ENCODE data around the gene SLC35F5. TPM values are rescaled to one million over a fixed set of nuclear protein-coding genes. Genes with fewer than 3 reads are reported as not detected.

SLC35F5 gene
- total RNA-seq, 2 experiments from 2014 or later = 18.3 to 19.2 TPM

DNA sequence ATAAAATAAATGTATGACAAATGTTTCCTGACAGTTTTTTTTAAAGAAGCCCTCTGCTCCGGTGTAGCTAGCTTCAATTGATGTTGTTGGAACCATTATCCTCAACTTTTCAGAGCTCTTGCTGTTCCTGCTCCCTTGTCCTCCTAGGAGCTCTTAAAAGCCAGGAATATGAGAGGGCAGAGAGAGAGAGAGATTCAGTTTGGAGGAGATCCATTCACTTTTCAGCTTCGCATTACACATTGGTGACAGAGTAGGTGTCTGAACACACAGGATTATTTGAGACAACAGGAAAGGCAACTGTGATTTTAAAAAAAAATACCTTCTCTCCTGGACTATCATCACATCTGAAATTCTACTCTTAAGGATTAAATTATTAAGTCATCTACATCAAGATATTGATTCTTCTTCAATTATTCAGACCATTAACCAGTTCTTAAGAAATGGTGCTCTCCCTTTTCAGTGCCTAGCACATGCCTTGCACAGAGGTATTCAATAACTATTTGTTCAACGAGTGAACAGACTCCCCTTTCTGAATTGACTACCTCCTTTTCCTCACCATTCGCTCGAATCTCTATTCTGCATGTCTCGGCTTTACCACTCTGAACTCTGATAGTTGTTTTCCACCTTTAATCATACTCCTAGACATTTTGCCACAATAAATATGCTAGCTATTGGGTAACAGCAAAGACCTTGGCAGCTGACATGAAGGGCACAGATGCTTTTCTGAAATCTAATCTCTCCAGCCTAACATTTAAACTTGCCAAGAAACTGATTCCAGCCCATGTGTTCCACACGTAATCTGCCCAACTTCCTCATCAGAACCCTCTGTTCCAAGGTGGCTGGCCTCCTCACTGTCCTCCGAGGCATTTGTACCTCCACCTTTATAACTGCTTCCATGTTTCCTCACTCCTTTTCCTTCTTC is 28.6 kb upstream of the SLC35F5 start:
- intact Hi-C loops (cut with DNase I, micrococcal nuclease) = no loop called here
- Mint-ChIP-seq H3K4me1 (ENCODE audit: low read depth) (no peaks in the 10 kb centered on the region), H3K4me3 (no peak overlapping the region), H3K27me3 (no peaks in the 10 kb centered on the region), H3K27ac (no peak overlapping the region), H3K9me3 (no peaks in the 10 kb centered on the region), H3K36me3 (ENCODE audit: low read depth) (no peaks in the 10 kb centered on the region)
- no peaks in the 10 kb centered on the region for H3K9me3 ChIP-seq (ENCODE audit: control insufficient read depth in 1 of 2, insufficient read depth in 1 of 2, low read length in 2 of 2)
- POLR2A ChIA-PET = no interaction called here
- no peaks in the 10 kb centered on the region for H3K27me3 ChIP-seq (ENCODE audit: control insufficient read depth in 1 of 2, insufficient read depth in 2 of 2, low read length in 2 of 2)
- no peak overlapping the region for H3K4me3 ChIP-seq (ENCODE audit: low read length)
- CTCF ChIA-PET = no interaction called here
- H3K27ac ChIP-seq (ENCODE audit: low read depth in 1 of 2, low read length in 2 of 2) = no peak overlapping the region
- H3K4me1 ChIP-seq (ENCODE audit: insufficient read depth, low read length) = no peaks in the 10 kb centered on the region
- no peak for DNase-seq
- no peak for ATAC-seq (ENCODE audit: poor library complexity)
- H3K36me3 ChIP-seq (ENCODE audit: insufficient read depth, low read length) = no peaks in the 10 kb centered on the region
- TF ChIP-seq, protein P1, sequence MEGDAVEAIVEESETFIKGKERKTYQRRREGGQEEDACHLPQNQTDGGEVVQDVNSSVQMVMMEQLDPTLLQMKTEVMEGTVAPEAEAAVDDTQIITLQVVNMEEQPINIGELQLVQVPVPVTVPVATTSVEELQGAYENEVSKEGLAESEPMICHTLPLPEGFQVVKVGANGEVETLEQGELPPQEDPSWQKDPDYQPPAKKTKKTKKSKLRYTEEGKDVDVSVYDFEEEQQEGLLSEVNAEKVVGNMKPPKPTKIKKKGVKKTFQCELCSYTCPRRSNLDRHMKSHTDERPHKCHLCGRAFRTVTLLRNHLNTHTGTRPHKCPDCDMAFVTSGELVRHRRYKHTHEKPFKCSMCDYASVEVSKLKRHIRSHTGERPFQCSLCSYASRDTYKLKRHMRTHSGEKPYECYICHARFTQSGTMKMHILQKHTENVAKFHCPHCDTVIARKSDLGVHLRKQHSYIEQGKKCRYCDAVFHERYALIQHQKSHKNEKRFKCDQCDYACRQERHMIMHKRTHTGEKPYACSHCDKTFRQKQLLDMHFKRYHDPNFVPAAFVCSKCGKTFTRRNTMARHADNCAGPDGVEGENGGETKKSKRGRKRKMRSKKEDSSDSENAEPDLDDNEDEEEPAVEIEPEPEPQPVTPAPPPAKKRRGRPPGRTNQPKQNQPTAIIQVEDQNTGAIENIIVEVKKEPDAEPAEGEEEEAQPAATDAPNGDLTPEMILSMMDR (IDR thresholded peaks at IDR 0.05) = no peak

- ChIA-PET POLR2A (no interaction called here), CTCF (no interaction called here)
- Mint-ChIP-seq H3K36me3 (ENCODE audit: low read depth) (no peaks in the 10 kb centered on the region), H3K27me3 (no peaks in the 10 kb centered on the region), H3K9me3 (no peaks in the 10 kb centered on the region), H3K27ac (no peak overlapping the region), H3K4me3 (no peak overlapping the region), H3K4me1 (ENCODE audit: low read depth) (no peaks in the 10 kb centered on the region)
- DNase-seq (no peak), ATAC-seq (ENCODE audit: poor library complexity) (no peak)
- TF ChIP-seq, protein P1 (IDR thresholded peaks at IDR 0.05) = no peak
- H3K36me3 ChIP-seq (ENCODE audit: insufficient read depth, low read length) = no peaks in the 10 kb centered on the region
- H3K27me3 ChIP-seq (ENCODE audit: control insufficient read depth in 1 of 2, insufficient read depth in 2 of 2, low read length in 2 of 2) = no peaks in the 10 kb centered on the region
- no peaks in the 10 kb centered on the region for H3K4me1 ChIP-seq (ENCODE audit: insufficient read depth, low read length)
- no peak overlapping the region for H3K4me3 ChIP-seq (ENCODE audit: low read length)
- intact Hi-C loops (cut with DNase I, micrococcal nuclease) = no loop called here
- H3K27ac ChIP-seq (ENCODE audit: low read depth in 1 of 2, low read length in 2 of 2) = no peak overlapping the region
- H3K9me3 ChIP-seq (ENCODE audit: control insufficient read depth in 1 of 2, insufficient read depth in 1 of 2, low read length in 2 of 2) = no peaks in the 10 kb centered on the region
Observed at GRCh38 chr2:113780472-113780871, 24.0 kb upstream of the SLC35F5 start.

GRCh38 chr2:113777371-113777770 is 20.9 kb upstream of the SLC35F5 start:
- H3K4me3 ChIP-seq (ENCODE audit: low read length) = no peak overlapping the region
- no peaks in the 10 kb centered on the region for H3K27me3 ChIP-seq (ENCODE audit: control insufficient read depth in 1 of 2, insufficient read depth in 2 of 2, low read length in 2 of 2)
- no peaks in the 10 kb centered on the region for H3K9me3 ChIP-seq (ENCODE audit: control insufficient read depth in 1 of 2, insufficient read depth in 1 of 2, low read length in 2 of 2)
- no peaks in the 10 kb centered on the region for H3K36me3 ChIP-seq (ENCODE audit: insufficient read depth, low read length)
- ChIA-PET POLR2A (no interaction called here), CTCF (no interaction called here)
- Mint-ChIP-seq H3K4me1 (ENCODE audit: low read depth) (no peaks in the 10 kb centered on the region), H3K9me3 (no peaks in the 10 kb centered on the region), H3K36me3 (ENCODE audit: low read depth) (no peaks in the 10 kb centered on the region), H3K4me3 (no peak overlapping the region), H3K27me3 (no peaks in the 10 kb centered on the region), H3K27ac (no peak overlapping the region)
- no peak overlapping the region for H3K27ac ChIP-seq (ENCODE audit: low read depth in 1 of 2, low read length in 2 of 2)
- DNase-seq = no peak
- TF ChIP-seq, protein P1 (IDR thresholded peaks at IDR 0.05) = no peak
- no peaks in the 10 kb centered on the region for H3K4me1 ChIP-seq (ENCODE audit: insufficient read depth, low read length)
- ATAC-seq (ENCODE audit: poor library complexity) = no peak
- intact Hi-C loops (cut with DNase I, micrococcal nuclease) = no loop called here
